K562 (cell line): ENCODE data around the gene DYNC1H1. TPM values are rescaled to one million over a fixed set of nuclear protein-coding genes. Genes with fewer than 3 reads are reported as not detected.

Source experiments
- ATAC-seq: fragments of 200-7000 bp; cut with Tn5 transposase; 3 replicates; pipeline ENCODE4 v1.9.1; 2020; ENCODE audit warnings: moderate library complexity
- BruUV-seq: library from RNA; stranded (reverse); fragments of 400-500 nt; replicated peaks from 2 replicates; lab custom pipeline; 2021; lab: Mats Ljungman, UMichigan
- CTCF ChIA-PET: fragments of 300-600 bp; formaldehyde crosslinking; extraction: SDS; loops from one replicate; lab custom pipeline; 2021; ENCODE audit warnings: low intra/inter-chr PET ratio; lab: Yijun Ruan, JAX
- POLR2A ChIA-PET: fragments of 300-600, 350-650 bp; sonication (Branson Sonifier 250); formaldehyde crosslinking; extraction: SDS; loops from one replicate; lab custom pipeline; 2021; ENCODE audit warnings: antibody characterized with exemption, inconsistent platforms; lab: Yijun Ruan, JAX
- DNase-seq, 4 experiments: peaks; one replicate each; pipeline versions ENCODE4 v3.0.0 to v3.0.0-alpha.2; 2011 to 2018; ENCODE audit warnings: low spot score in 3 of 4, mixed read lengths in 3 of 4; ENCODE audit errors: extremely low read depth in 1 of 4
- FAIRE-seq: peaks from 2 replicates; lab custom pipeline; 2011; peaks lifted over from hg19 to GRCh38; lab: Jason Lieb, UNC
- H2AFZ ChIP-seq: 2 replicates; pipeline ENCODE4 v1.6.0; 2011; ENCODE audit warnings: low read depth, low read length, control low read depth, inconsistent platforms
- H3K27ac ChIP-seq: fragments of 200-600 bp; 3 replicates; pipeline ENCODE4 v1.8.0; 2011; ENCODE audit warnings: low read depth, mild to moderate bottlenecking, control low read depth, inconsistent platforms, low read length, moderate library complexity, mixed read lengths; ENCODE audit errors: extremely low read depth
- H3K27me3 ChIP-seq, 2 experiments: fragments of 300-600 bp in 1 of 2; 2 replicates in 1 of 2; 3 replicates in 1 of 2; pipeline versions ENCODE4 v1.6.0 to v1.8.0; 2011; ENCODE audit warnings: inconsistent platforms in 2 of 2, low read length in 2 of 2, mild to moderate bottlenecking in 1 of 2, mixed read lengths in 1 of 2, moderate library complexity in 1 of 2; ENCODE audit not compliant: control insufficient read depth in 2 of 2, insufficient read depth in 2 of 2
- H3K36me3 ChIP-seq: fragments of 300-600 bp; 3 replicates; pipeline ENCODE4 v1.8.0; 2011; ENCODE audit warnings: mild to moderate bottlenecking, low read length, inconsistent platforms; ENCODE audit not compliant: control insufficient read depth, insufficient read depth
- H3K4me1 ChIP-seq, 2 experiments: fragments of 200-600 bp in 1 of 2; replicated peaks in 1 of 2; 2 replicates in 1 of 2; 3 replicates in 1 of 2; pipeline versions ENCODE4 v1.5.1 to v1.8.0; 2011; ENCODE audit warnings: inconsistent platforms in 2 of 2, low read length in 2 of 2, mild to moderate bottlenecking in 1 of 2, mixed read lengths in 1 of 2, moderate library complexity in 1 of 2; ENCODE audit not compliant: control insufficient read depth in 2 of 2, insufficient read depth in 2 of 2
- H3K4me2 ChIP-seq: 2 replicates; pipeline ENCODE4 v1.6.1; 2011; ENCODE audit warnings: low read length, control low read depth, inconsistent platforms, mixed read lengths; ENCODE audit not compliant: insufficient read depth
- H3K4me3 ChIP-seq: fragments of 200-600 bp; sonication (generic), shearing (Covaris generic); 2 replicates; pipeline ENCODE4 v1.5.1; 2016; ENCODE audit warnings: control low read depth, inconsistent platforms
- H3K79me2 ChIP-seq: fragments of 200-600 bp; 3 replicates; pipeline ENCODE4 v1.8.0; 2011; ENCODE audit warnings: low read length, inconsistent platforms; ENCODE audit not compliant: control insufficient read depth, insufficient read depth
- H3K9ac ChIP-seq, 2 experiments: 2 replicates each; pipeline versions ENCODE4 v1.6.0 to v1.6.1; 2011; ENCODE audit warnings: low read depth in 2 of 2, low read length in 2 of 2, control low read depth in 1 of 2, inconsistent platforms in 1 of 2, mild to moderate bottlenecking in 1 of 2, mixed read lengths in 1 of 2; ENCODE audit not compliant: insufficient read depth in 1 of 2
- H3K9me1 ChIP-seq: one replicate; pipeline ENCODE4 v1.6.0; 2011; ENCODE audit warnings: inconsistent platforms, mild to moderate bottlenecking, low read length, moderate library complexity; ENCODE audit not compliant: control insufficient read depth, insufficient read depth
- H3K9me3 ChIP-seq: replicated peaks from 2 replicates; pipeline ENCODE4 v1.5.1; 2011; ENCODE audit warnings: low read depth, low read length, inconsistent platforms; ENCODE audit not compliant: control insufficient read depth, insufficient read depth
- H4K20me1 ChIP-seq: replicated peaks from 2 replicates; pipeline ENCODE4 v1.6.1; 2011; ENCODE audit warnings: low read length, inconsistent platforms, mixed read lengths; ENCODE audit not compliant: control insufficient read depth, insufficient read depth
- ARID2 ChIP-seq: fragments of 450-650 bp; IDR thresholded peaks from 2 replicates; pipeline ENCODE4 v1.6.1; 2017; ENCODE audit warnings: antibody characterized with exemption, mild to moderate bottlenecking
- CBX8 ChIP-seq: fragments of 200-600 bp; sonication (generic); IDR thresholded peaks from 2 replicates; pipeline ENCODE4 v1.6.1; 2012; ENCODE audit warnings: borderline replicate concordance, mixed run types, low read depth, mild to moderate bottlenecking, moderate library complexity, mixed read lengths, low read length, control low read depth, inconsistent platforms; ENCODE audit not compliant: poor library complexity, severe bottlenecking; ENCODE audit errors: extremely low read depth
- HDAC2 ChIP-seq: fragments of 450-650 bp; IDR thresholded peaks from 2 replicates; pipeline ENCODE4 v1.6.1; 2016; ENCODE audit warnings: mild to moderate bottlenecking
- LARP7 ChIP-seq: fragments of 450-650 bp; IDR thresholded peaks from 2 replicates; pipeline ENCODE4 v1.6.1; 2016
- NEUROD1 ChIP-seq: fragments of 150-350 bp; IDR thresholded peaks from 2 replicates; pipeline ENCODE4 v1.6.1; 2014; ENCODE audit warnings: borderline replicate concordance, low read length, low read depth; ENCODE audit not compliant: partially characterized antibody
- PATZ1 ChIP-seq: fragments of 250-450 bp; sonication (Bioruptor Pico); IDR thresholded peaks from 2 replicates; pipeline ENCODE4 v1.5.0; 2020; ENCODE audit warnings: mild to moderate bottlenecking, borderline replicate concordance
- POLR3G ChIP-seq: IDR thresholded peaks from 2 replicates; pipeline ENCODE4 v1.6.1; 2011; ENCODE audit not compliant: insufficient read length, insufficient replicate concordance; ENCODE audit errors: extremely low read depth
- SETDB1 ChIP-seq: IDR thresholded peaks from one replicate; pipeline ENCODE4 v1.6.1; 2012; ENCODE audit warnings: low read length, control low read depth, inconsistent platforms
- SMAD3 ChIP-seq: fragments of 450-650 bp; formaldehyde crosslinking; conservative IDR thresholded peaks from 2 replicates; pipeline ENCODE4 v1.4.0; 2020; ENCODE audit warnings: mild to moderate bottlenecking
- SRF ChIP-seq, 2 experiments: fragments of 250-450, 450-650 bp in 1 of 2; sonication (Bioruptor Pico) in 1 of 2; sonication (generic) in 1 of 2; formaldehyde crosslinking; IDR thresholded peaks; 2 replicates each; pipeline versions ENCODE4 v1.5.0 to v1.5.1; 2020 to 2022; ENCODE audit warnings: mild to moderate bottlenecking in 1 of 2, missing genetic modification reagents in 1 of 2
- SRSF9 ChIP-seq: fragments of 200-400 bp; formaldehyde crosslinking; IDR thresholded peaks from 2 replicates; pipeline ENCODE4 v1.6.1; 2017; ENCODE audit warnings: low read depth, low read length, borderline replicate concordance
- STAT6 ChIP-seq: sonication (generic); formaldehyde crosslinking; IDR thresholded peaks from 2 replicates; pipeline ENCODE4 v1.8.1; 2023; ENCODE audit warnings: mild to moderate bottlenecking, missing genetic modification reagents
- WGBS: fragments of 100-300 bp; shearing (Covaris generic); methylation state at CpG from one replicate; pipeline ENCODE4 v1.1.6; 2016; ENCODE audit warnings: low coverage, mixed read lengths; ENCODE audit not compliant: insufficient coverage; ENCODE audit errors: missing lambda C conversion rate; 5-methylcytosine and 5-hydroxymethylcytosine counted together
- in situ Hi-C: fragments of 300-500 bp; cut with MboI; formaldehyde crosslinking; loops from 4 replicates; pipeline ENCODE4 v1.15.0; 2018; ENCODE audit warnings: inconsistent platforms, mixed read lengths
- intact Hi-C: fragments of 100-400 bp; cut with micrococcal nuclease; formaldehyde crosslinking; loops from 2 replicates; pipeline ENCODE4 v1.14.2; 2022
- polyA plus RNA-seq, 8 experiments: library from polyadenylated mRNA; depleted of rRNA in 4 of 8; stranded (reverse) in 5 of 8; unstranded in 3 of 8; fragments of >200 nt; fragmentation: Nextera tagmentation in 2 of 8; fragmentation: Illumina TruSeq in 1 of 8; extraction: Ambion mirVana in 2 of 8; extraction: Trizol in 1 of 8; gene quantifications; 2 replicates each; pipeline versions ENCODE4 v1.2.1 to v1.2.3, GENCODE V29; 2011 to 2014; ENCODE audit warnings: inconsistent platforms in 1 of 8, missing spikeins in 1 of 8
- total RNA-seq, 7 experiments: library from RNA; depleted of rRNA in 6 of 7; stranded (reverse); fragments of >200 nt in 6 of 7; fragmentation: Illumina TruSeq in 2 of 7; extraction: Trizol in 2 of 7; gene quantifications; 2 replicates each; pipeline versions ENCODE4 v1.2.1 to v1.2.3, GENCODE V29; 2011 to 2021; ENCODE audit warnings: low replicate concordance in 1 of 7

Gene DYNC1H1
- total and polyA plus RNA-seq, 9 of the 15 experiments (the other 6 are each of a cell fraction or from before 2014, with no cell fraction given): 31.9 to 335 (median 115) TPM

GRCh38 chr14:102040153-102040552, 75.8 kb downstream of the DYNC1H1 start (continued):
- TF ChIP-seq STAT6 (CRISPR knock-in tag): no peak

DNA sequence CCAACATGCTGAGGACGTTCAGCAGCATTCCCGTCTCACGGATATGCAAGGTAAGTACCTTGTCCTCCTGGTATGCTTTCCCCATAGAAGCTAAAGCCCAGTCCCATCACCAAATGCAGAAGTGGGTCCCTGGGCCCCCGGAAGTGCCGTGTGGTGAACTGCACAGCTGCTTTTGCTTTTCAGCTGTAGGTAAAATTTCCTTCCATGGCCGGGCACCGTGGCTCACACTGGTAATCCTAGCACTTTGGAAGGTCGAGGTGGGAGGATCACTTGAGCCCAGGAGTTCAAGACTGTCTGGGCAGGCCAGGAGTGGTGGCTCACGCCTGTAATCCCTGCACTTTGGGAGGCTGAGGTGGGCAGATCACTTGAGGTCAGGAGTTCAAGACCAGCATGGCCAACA, 78.3 kb downstream of the DYNC1H1 start:
- Histone ChIP-seq H4K20me1 (no peaks in the 10 kb centered on the region), H3K4me1 (peaks cover 0 to 9% of the 10 kb centered on the region in 2 experiments; a peak in 2 of 5 replicates), H2AFZ (no peak overlapping the region), H3K79me2 (no peaks in the 10 kb centered on the region), H3K27ac (no peak overlapping the region), H3K4me2 (no peak overlapping the region), H3K27me3 (no peaks in the 10 kb centered on the region), H3K9me3 (no peaks in the 10 kb centered on the region), H3K9ac (no peak overlapping the region), H3K4me3 (no peak overlapping the region), H3K9me1 (no peaks in the 10 kb centered on the region), H3K36me3 (peaks cover 82% of the 10 kb centered on the region; the same call in 2 of the 3 replicates)
- in situ Hi-C loops (no loop called here), intact Hi-C loops (no loop called here)
- ATAC-seq (no peak), FAIRE-seq (no peak), DNase-seq (no peak)
- no TSS peak for BruUV-seq
- POLR2A ChIA-PET: no interaction called here
- CTCF ChIA-PET: interaction anchor here (0.7 kb wide), 1 partner anchor 13 kb away, joined by 3 read pairs; no protein-coding TSS in a partner anchor
- WGBS: 86% methylated on average over 7 of the region's 9 CpGs
- TF ChIP-seq HDAC2 (no peak), SMAD3 (CRISPR knock-in tag) (no peak), POLR3G (no peak), SRSF9 (no peak), LARP7 (no peak), NEUROD1 (no peak), SETDB1 (no peak), PATZ1 (no peak), ARID2 (no peak), CBX8 (no peak), SRF (CRISPR knock-in tag; IDR thresholded peaks at IDR 0.05) (no peak)
